K562 (cell line): ENCODE results near the gene IRS1. TPM values are rescaled to one million over a fixed set of nuclear protein-coding genes. Genes with fewer than 3 reads are reported as not detected.

ENCODE experiments used
- CBX5 ChIP-seq: IDR thresholded peaks from 2 replicates; pipeline ENCODE4 v1.6.1; 2014; ENCODE audit warnings: low read depth, borderline replicate concordance
- ETS1 ChIP-seq: conservative IDR thresholded peaks from 2 replicates; pipeline ENCODE4 v1.6.1; 2011; ENCODE audit warnings: low read depth, mild to moderate bottlenecking, low read length; ENCODE audit not compliant: control insufficient read depth
- FOXJ3 ChIP-seq: sonication (generic); formaldehyde crosslinking; IDR thresholded peaks from 2 replicates; pipeline ENCODE4 v1.4.0; 2020; ENCODE audit warnings: mild to moderate bottlenecking, missing genetic modification reagents
- HEY1 ChIP-seq: fragments of 250-450 bp; sonication (Bioruptor Pico); IDR thresholded peaks from 2 replicates; pipeline ENCODE4 v1.5.0; 2020; ENCODE audit warnings: mild to moderate bottlenecking, moderate library complexity, borderline replicate concordance
- MCM7 ChIP-seq, 2 experiments: fragments of 450-650 bp; IDR thresholded peaks; 2 replicates each; pipeline ENCODE4 v1.6.1; 2016 to 2018
- MEF2D ChIP-seq: conservative IDR thresholded peaks from 2 replicates; pipeline ENCODE4 v1.6.1; 2016; ENCODE audit warnings: low read depth, missing genetic modification characterization, missing compliant biosample characterization
- NFYB ChIP-seq: IDR thresholded peaks from 2 replicates; pipeline ENCODE4 v1.6.1; 2011; ENCODE audit warnings: mild to moderate bottlenecking, moderate library complexity; ENCODE audit not compliant: insufficient read length; ENCODE audit errors: extremely low read depth
- STAG1 ChIP-seq: sonication (generic); formaldehyde crosslinking; IDR thresholded peaks from 2 replicates; pipeline ENCODE4 v1.5.0; 2020; ENCODE audit warnings: missing genetic modification reagents, borderline replicate concordance
- TRIM25 ChIP-seq: fragments of 450-650 bp; IDR thresholded peaks from 2 replicates; pipeline ENCODE4 v1.7.0; 2016; ENCODE audit warnings: borderline replicate concordance
- TSC22D4 ChIP-seq: fragments of 450-650 bp; IDR thresholded peaks from 2 replicates; pipeline ENCODE4 v1.6.1; 2016; ENCODE audit warnings: missing genetic modification characterization, missing biosample characterization, control low read depth
- UBTF ChIP-seq, 2 experiments: IDR thresholded peaks; 2 replicates each; pipeline ENCODE4 v1.6.1; 2012; ENCODE audit warnings: improper control_type of control experiment in 2 of 2, low read depth in 2 of 2, low read length in 2 of 2, borderline replicate concordance in 1 of 2
- WHSC1 ChIP-seq: IDR thresholded peaks from one replicate; pipeline ENCODE4 v1.6.1; 2012; ENCODE audit warnings: low read length, control low read depth, inconsistent platforms
- ZBTB49 ChIP-seq: sonication (generic); formaldehyde crosslinking; IDR thresholded peaks from 2 replicates; pipeline ENCODE4 v1.8.0; 2022; ENCODE audit warnings: missing genetic modification reagents, mild to moderate bottlenecking, borderline replicate concordance
- ZC3H11A ChIP-seq: IDR thresholded peaks from 2 replicates; pipeline ENCODE4 v1.6.1; 2012; ENCODE audit warnings: low read depth, low read length, improper control_type of control experiment
- ZNF224 ChIP-seq: sonication (generic); formaldehyde crosslinking; IDR thresholded peaks from 2 replicates; pipeline ENCODE4 v1.8.0; 2022; ENCODE audit warnings: mild to moderate bottlenecking, missing genetic modification reagents
- ZNF347 ChIP-seq: fragments of 450-650 bp; formaldehyde crosslinking; IDR thresholded peaks from 2 replicates; pipeline ENCODE4 v1.4.0; 2020; ENCODE audit warnings: low read depth, mild to moderate bottlenecking, moderate library complexity
- ZNF384 ChIP-seq: IDR thresholded peaks from 2 replicates; pipeline ENCODE4 v1.6.1; 2012; ENCODE audit warnings: low read depth, low read length, improper control_type of control experiment
- ZNF449 ChIP-seq: fragments of 250-450 bp; sonication (Bioruptor Pico); IDR thresholded peaks from 2 replicates; pipeline ENCODE4 v1.8.0; 2022; ENCODE audit warnings: moderate library complexity, mild to moderate bottlenecking, inconsistent platforms
- polyA plus RNA-seq, 8 experiments: library from polyadenylated mRNA; depleted of rRNA in 4 of 8; stranded (reverse) in 5 of 8; unstranded in 3 of 8; fragments of >200 nt; fragmentation: Nextera tagmentation in 2 of 8; fragmentation: Illumina TruSeq in 1 of 8; extraction: Ambion mirVana in 2 of 8; extraction: Trizol in 1 of 8; gene quantifications; 2 replicates each; pipeline versions ENCODE4 v1.2.1 to v1.2.3, GENCODE V29; 2011 to 2014; ENCODE audit warnings: inconsistent platforms in 1 of 8, missing spikeins in 1 of 8
- total RNA-seq, 7 experiments: library from RNA; depleted of rRNA in 6 of 7; stranded (reverse); fragments of >200 nt in 6 of 7; fragmentation: Illumina TruSeq in 2 of 7; extraction: Trizol in 2 of 7; gene quantifications; 2 replicates each; pipeline versions ENCODE4 v1.2.1 to v1.2.3, GENCODE V29; 2011 to 2021; ENCODE audit warnings: low replicate concordance in 1 of 7

IRS1 gene
- total and polyA plus RNA-seq, 9 of the 15 experiments (the other 6 are each of a cell fraction or from before 2014, with no cell fraction given) = under 0.01 to 0.31 (median 0.08) TPM; not detected in 1

- no peak for TF ChIP-seq UBTF (IDR thresholded peaks at IDR 0.05; ENCODE audit: borderline replicate concordance in 1 of 2, low read depth in 2 of 2, low read length in 2 of 2)
- TF ChIP-seq ZBTB49 (CRISPR knock-in tag) = no peak
- no peak for TF ChIP-seq ZNF347 (CRISPR knock-in tag)
- no peak for TF ChIP-seq WHSC1
- no peak for TF ChIP-seq ETS1
- no peak for TF ChIP-seq MCM7 (IDR thresholded peaks at IDR 0.05)
- no peak for TF ChIP-seq CBX5
- no peak for TF ChIP-seq TRIM25
- TF ChIP-seq ZNF384 = peak; percentile 64
- TF ChIP-seq ZNF224 (CRISPR knock-in tag) = no peak
- no peak for TF ChIP-seq TSC22D4
- TF ChIP-seq MEF2D = peak; percentile 100
- no peak for TF ChIP-seq ZC3H11A
- no peak for TF ChIP-seq NFYB
- TF ChIP-seq FOXJ3 (CRISPR knock-in tag) = no peak
- TF ChIP-seq STAG1 (CRISPR knock-in tag) = no peak
- TF ChIP-seq HEY1 (CRISPR knock-in tag) = no peak
- TF ChIP-seq ZNF449 = 0 out of 2 replicates have a peak, but pooled peaks have one; percentile 39
Observed at GRCh38 chr2:226772389-226773179, 27.0 kb downstream of the IRS1 start (continued).
